ENCODE measurements around the gene FALEC. TPM values are rescaled to one million over a fixed set of nuclear protein-coding genes. Genes with fewer than 3 reads are reported as not detected.

Gene FALEC
- total RNA-seq, 1 experiment from 2014 or later = 0.71 TPM

DNA sequence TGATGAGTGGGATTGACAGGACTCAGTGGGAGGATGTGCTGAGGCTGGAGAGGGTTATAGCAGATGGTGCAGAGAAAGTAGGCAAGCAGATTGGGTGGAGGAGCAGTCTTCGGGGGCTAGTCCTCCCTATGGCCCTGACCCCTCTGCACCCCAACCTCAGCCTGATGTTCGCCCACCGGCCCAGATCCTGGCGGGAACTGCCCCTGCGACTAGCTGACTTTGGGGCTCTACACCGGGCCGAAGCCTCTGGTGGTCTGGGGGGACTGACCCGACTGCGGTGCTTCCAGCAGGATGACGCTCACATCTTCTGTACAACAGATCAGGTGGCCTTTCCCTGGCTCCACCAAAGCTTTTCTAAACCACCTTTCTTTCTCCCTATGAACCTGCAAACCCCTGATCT is 17.2 kb upstream of the FALEC start:
- Mint-ChIP-seq H3K4me3 (ENCODE audit: low read depth, unreplicated experiment) (no peak overlapping the region), H3K36me3 (ENCODE audit: insufficient read depth, unreplicated experiment) (peaks cover 51% of the 10 kb centered on the region), H3K4me1 (ENCODE audit: low read depth, unreplicated experiment) (no peaks in the 10 kb centered on the region), H3K27ac (ENCODE audit: unreplicated experiment) (no peak overlapping the region), H3K9me3 (ENCODE audit: low read depth, unreplicated experiment) (no peaks in the 10 kb centered on the region), H3K27me3 (ENCODE audit: unreplicated experiment) (no peaks in the 10 kb centered on the region)
- intact Hi-C loops (cut with micrococcal nuclease; ENCODE audit: unreplicated experiment) = no loop called here
- no TSS peak for BruUV-seq (replicated peaks)
- TF ChIP-seq, protein P1, sequence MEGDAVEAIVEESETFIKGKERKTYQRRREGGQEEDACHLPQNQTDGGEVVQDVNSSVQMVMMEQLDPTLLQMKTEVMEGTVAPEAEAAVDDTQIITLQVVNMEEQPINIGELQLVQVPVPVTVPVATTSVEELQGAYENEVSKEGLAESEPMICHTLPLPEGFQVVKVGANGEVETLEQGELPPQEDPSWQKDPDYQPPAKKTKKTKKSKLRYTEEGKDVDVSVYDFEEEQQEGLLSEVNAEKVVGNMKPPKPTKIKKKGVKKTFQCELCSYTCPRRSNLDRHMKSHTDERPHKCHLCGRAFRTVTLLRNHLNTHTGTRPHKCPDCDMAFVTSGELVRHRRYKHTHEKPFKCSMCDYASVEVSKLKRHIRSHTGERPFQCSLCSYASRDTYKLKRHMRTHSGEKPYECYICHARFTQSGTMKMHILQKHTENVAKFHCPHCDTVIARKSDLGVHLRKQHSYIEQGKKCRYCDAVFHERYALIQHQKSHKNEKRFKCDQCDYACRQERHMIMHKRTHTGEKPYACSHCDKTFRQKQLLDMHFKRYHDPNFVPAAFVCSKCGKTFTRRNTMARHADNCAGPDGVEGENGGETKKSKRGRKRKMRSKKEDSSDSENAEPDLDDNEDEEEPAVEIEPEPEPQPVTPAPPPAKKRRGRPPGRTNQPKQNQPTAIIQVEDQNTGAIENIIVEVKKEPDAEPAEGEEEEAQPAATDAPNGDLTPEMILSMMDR (IDR thresholded peaks at IDR 0.05; ENCODE audit: unreplicated experiment) = no peak
- CTCF ChIA-PET = no interaction called here
- no peak for DNase-seq

DNA sequence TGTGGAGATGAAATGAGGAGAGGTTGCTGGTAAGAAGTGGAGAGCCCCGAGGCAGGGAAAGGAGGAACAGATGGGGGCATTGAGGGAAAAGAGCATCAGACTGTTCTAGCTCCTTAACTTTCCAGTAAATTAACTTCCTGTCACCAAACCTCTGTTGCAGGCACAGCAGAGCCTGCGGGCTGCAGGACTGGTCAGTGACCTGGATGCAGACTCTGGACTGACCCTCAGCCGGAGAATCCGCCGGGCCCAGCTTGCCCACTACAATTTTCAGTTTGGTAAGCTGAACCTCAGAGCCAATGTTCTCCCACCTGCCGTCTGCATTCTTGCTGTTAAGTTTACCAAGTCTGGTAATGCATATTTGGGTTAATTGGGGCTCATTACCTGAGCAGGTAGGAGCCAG is 10.1 kb upstream of the FALEC start:
- no peak overlapping the region for H3K27ac Mint-ChIP-seq (ENCODE audit: unreplicated experiment)
- no peak for DNase-seq
- no peaks in the 10 kb centered on the region for H3K9me3 Mint-ChIP-seq (ENCODE audit: low read depth, unreplicated experiment)
- H3K4me1 Mint-ChIP-seq (ENCODE audit: low read depth, unreplicated experiment) = peaks cover 7% of the 10 kb centered on the region
- BruUV-seq (replicated peaks) = no TSS peak
- CTCF ChIA-PET = no interaction called here
- TF ChIP-seq, protein P1 (IDR thresholded peaks at IDR 0.05; ENCODE audit: unreplicated experiment) = no peak
- H3K27me3 Mint-ChIP-seq (ENCODE audit: unreplicated experiment) = no peaks in the 10 kb centered on the region
- intact Hi-C loops (cut with micrococcal nuclease; ENCODE audit: unreplicated experiment) = no loop called here
- no peak overlapping the region for H3K4me3 Mint-ChIP-seq (ENCODE audit: low read depth, unreplicated experiment)
- H3K36me3 Mint-ChIP-seq (ENCODE audit: insufficient read depth, unreplicated experiment) = peaks cover 29% of the 10 kb centered on the region

DNA sequence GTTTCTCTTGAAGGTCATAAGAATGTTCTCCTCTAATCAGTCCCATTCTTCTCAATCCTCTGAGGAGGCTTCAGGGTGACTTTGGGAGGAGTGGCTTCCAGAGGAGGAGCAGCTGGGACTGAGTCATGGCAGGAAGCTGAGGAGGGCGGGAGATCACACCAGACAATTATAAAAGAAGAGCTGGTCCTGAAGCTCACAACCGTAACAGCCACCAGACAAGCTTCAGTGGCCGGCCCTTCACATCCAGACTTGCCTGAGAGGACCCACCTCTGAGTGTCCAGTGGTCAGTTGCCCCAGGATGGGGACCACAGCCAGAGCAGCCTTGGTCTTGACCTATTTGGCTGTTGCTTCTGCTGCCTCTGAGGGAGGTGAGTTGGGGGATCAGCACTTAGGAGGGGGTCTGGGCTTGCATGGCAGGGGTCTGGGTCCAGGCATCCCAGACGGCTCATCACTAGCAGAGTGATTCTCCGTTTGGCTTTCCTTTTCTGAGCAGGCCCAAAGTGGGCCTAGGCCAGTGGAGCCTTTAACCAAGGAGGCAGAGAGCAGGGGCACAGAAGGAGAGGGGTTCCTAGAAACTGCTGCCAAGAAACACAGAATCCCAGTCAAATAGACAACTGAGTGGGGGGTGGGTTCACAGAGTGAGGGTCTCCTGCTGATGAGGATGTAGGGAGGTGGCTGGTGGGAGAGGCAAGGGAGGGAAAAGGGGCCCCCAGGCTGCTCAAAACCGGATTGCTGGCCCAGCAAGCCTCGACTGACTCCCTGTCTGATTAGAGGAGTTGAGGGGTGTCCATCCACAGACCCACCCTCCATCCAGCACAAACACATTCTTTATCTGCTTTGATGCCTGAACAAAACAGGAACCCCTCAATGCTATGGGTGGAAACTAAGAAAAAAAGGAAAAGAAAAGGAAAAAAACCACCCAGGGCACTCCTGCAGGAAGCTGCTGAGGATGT is 7.4 kb upstream of the FALEC start, which contains the start of gene ECM1:
Gene ECM1, plus strand, starts transcription at position 198 of the 953 bp plus-strand sequence. Its CDS starts 101 bp downstream, at position 299.
- no TSS peak for BruUV-seq (replicated peaks)
- Mint-ChIP-seq H3K9me3 (ENCODE audit: low read depth, unreplicated experiment) (no peaks in the 10 kb centered on the region), H3K27me3 (ENCODE audit: unreplicated experiment) (no peaks in the 10 kb centered on the region), H3K4me3 (ENCODE audit: low read depth, unreplicated experiment) (no peak within 1 kb of the TSS), H3K36me3 (ENCODE audit: insufficient read depth, unreplicated experiment) (peaks cover 18% of the 10 kb centered on the region), H3K4me1 (ENCODE audit: low read depth, unreplicated experiment) (peaks cover 7% of the 10 kb centered on the region), H3K27ac (ENCODE audit: unreplicated experiment) (no peak within 1 kb of the TSS)
- intact Hi-C loops (cut with micrococcal nuclease; ENCODE audit: unreplicated experiment) = no loop called here
- DNase-seq = peak; percentile 30
- CTCF ChIA-PET = interaction anchor here (1.7 kb wide), 1 partner anchor 24 kb away, joined by 6 read pairs; no protein-coding TSS in a partner anchor
- TF ChIP-seq, protein P1 (IDR thresholded peaks at IDR 0.05; ENCODE audit: unreplicated experiment) = no peak

DNA sequence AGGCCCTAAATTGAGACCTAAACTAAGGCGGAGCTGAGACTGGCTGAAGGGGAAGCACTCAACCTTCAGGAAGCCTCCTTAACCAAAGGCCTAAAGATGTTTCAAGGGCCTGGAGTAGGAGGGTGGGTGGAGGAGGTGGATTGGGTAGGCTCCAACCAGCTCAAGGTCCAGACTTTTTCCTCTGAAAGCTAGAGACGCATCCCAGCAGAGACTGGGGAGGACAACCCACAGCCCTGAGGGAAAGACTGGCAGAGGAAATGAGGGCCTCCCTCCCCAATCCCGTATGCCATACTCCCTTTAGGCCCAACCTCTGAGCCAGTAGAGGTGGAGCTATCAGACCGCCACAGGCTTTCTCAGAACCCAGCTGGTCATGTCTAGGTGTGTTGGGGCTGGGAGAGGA is 6.6 kb upstream of the FALEC start:
- H3K4me3 Mint-ChIP-seq (ENCODE audit: low read depth, unreplicated experiment) = no peak overlapping the region
- H3K36me3 Mint-ChIP-seq (ENCODE audit: insufficient read depth, unreplicated experiment) = peaks cover 14% of the 10 kb centered on the region
- no peak overlapping the region for H3K27ac Mint-ChIP-seq (ENCODE audit: unreplicated experiment)
- H3K9me3 Mint-ChIP-seq (ENCODE audit: low read depth, unreplicated experiment) = no peaks in the 10 kb centered on the region
- no peak for DNase-seq
- H3K27me3 Mint-ChIP-seq (ENCODE audit: unreplicated experiment) = no peaks in the 10 kb centered on the region
- CTCF ChIA-PET = interaction anchor here (0.6 kb wide), 1 partner anchor 62 kb away, joined by 6 read pairs; no protein-coding TSS in a partner anchor
- peaks cover 7% of the 10 kb centered on the region for H3K4me1 Mint-ChIP-seq (ENCODE audit: low read depth, unreplicated experiment)
- TF ChIP-seq, protein P1 (IDR thresholded peaks at IDR 0.05; ENCODE audit: unreplicated experiment) = no peak
- no TSS peak for BruUV-seq (replicated peaks)
- intact Hi-C loops (cut with micrococcal nuclease; ENCODE audit: unreplicated experiment) = no loop called here

Data from Calu3 (cell line).